IPS-15b (cell line): ENCODE data around the gene LKAAEAR1.

ENCODE experiments used
- H3K27me3 ChIP-seq: one replicate; pipeline ENCODE4 v1.6.1; 2013; ENCODE audit warnings: low read length; ENCODE audit not compliant: control insufficient read depth, insufficient read depth
- H3K36me3 ChIP-seq: one replicate; pipeline ENCODE4 v1.6.1; 2013; ENCODE audit warnings: low read length; ENCODE audit not compliant: control insufficient read depth, insufficient read depth
- H3K4me1 ChIP-seq: one replicate; pipeline ENCODE4 v1.6.1; 2013; ENCODE audit warnings: mild to moderate bottlenecking, low read length; ENCODE audit not compliant: control insufficient read depth, insufficient read depth
- H3K4me3 ChIP-seq: one replicate; pipeline ENCODE4 v1.5.1; 2013; ENCODE audit warnings: low read depth, low read length
- H3K9ac ChIP-seq: one replicate; pipeline ENCODE4 v1.6.1; 2013; ENCODE audit warnings: low read depth, mild to moderate bottlenecking, low read length
- H3K9me3 ChIP-seq: one replicate; pipeline ENCODE4 v1.6.1; 2013; ENCODE audit warnings: mild to moderate bottlenecking, low read length; ENCODE audit not compliant: control insufficient read depth, insufficient read depth

LKAAEAR1 gene

GRCh38 chr20:64100946-64101688, 16.9 kb upstream of the LKAAEAR1 start:
- H3K27me3 ChIP-seq: peaks cover 10% of the 10 kb centered on the region
- no peaks in the 10 kb centered on the region for H3K36me3 ChIP-seq
- H3K9me3 ChIP-seq: no peaks in the 10 kb centered on the region
- no peaks in the 10 kb centered on the region for H3K4me1 ChIP-seq
- H3K4me3 ChIP-seq: no peak overlapping the region
- no peak overlapping the region for H3K9ac ChIP-seq

GRCh38 chr20:64100566-64100888, 16.3 kb upstream of the LKAAEAR1 start:
- H3K4me1 ChIP-seq: no peaks in the 10 kb centered on the region
- no peak overlapping the region for H3K4me3 ChIP-seq
- peaks cover 10% of the 10 kb centered on the region for H3K27me3 ChIP-seq
- H3K9ac ChIP-seq: no peak overlapping the region
- H3K36me3 ChIP-seq: no peaks in the 10 kb centered on the region
- H3K9me3 ChIP-seq: no peaks in the 10 kb centered on the region

GRCh38 chr20:64099880-64100565, 15.8 kb upstream of the LKAAEAR1 start:
- Histone ChIP-seq H3K9ac (no peak overlapping the region), H3K27me3 (peaks cover 10% of the 10 kb centered on the region), H3K4me1 (no peaks in the 10 kb centered on the region), H3K4me3 (no peak overlapping the region), H3K9me3 (no peaks in the 10 kb centered on the region), H3K36me3 (no peaks in the 10 kb centered on the region)

GRCh38 chr20:64099086-64099786, 15.0 kb upstream of the LKAAEAR1 start:
- Histone ChIP-seq H3K4me1 (no peaks in the 10 kb centered on the region), H3K27me3 (peaks cover 10% of the 10 kb centered on the region), H3K9ac (no peak overlapping the region), H3K4me3 (no peak overlapping the region), H3K9me3 (no peaks in the 10 kb centered on the region), H3K36me3 (no peaks in the 10 kb centered on the region)

- Histone ChIP-seq H3K36me3 (no peaks in the 10 kb centered on the region), H3K27me3 (peaks cover 10% of the 10 kb centered on the region), H3K4me3 (no peak overlapping the region), H3K4me1 (no peaks in the 10 kb centered on the region), H3K9ac (no peak overlapping the region), H3K9me3 (no peaks in the 10 kb centered on the region)
Observed at GRCh38 chr20:64098471-64099013, 14.3 kb upstream of the LKAAEAR1 start.

GRCh38 chr20:64096535-64096934, 12.3 kb upstream of the LKAAEAR1 start:
- Histone ChIP-seq H3K36me3 (no peaks in the 10 kb centered on the region), H3K4me1 (peaks cover 5% of the 10 kb centered on the region), H3K9ac (no peak overlapping the region), H3K27me3 (peaks cover 7% of the 10 kb centered on the region), H3K4me3 (no peak overlapping the region), H3K9me3 (no peaks in the 10 kb centered on the region)

GRCh38 chr20:64095927-64096326, 11.7 kb upstream of the LKAAEAR1 start:
- H3K9ac ChIP-seq: no peak overlapping the region
- H3K27me3 ChIP-seq: peaks cover 6% of the 10 kb centered on the region
- H3K36me3 ChIP-seq: no peaks in the 10 kb centered on the region
- H3K4me1 ChIP-seq: peaks cover 5% of the 10 kb centered on the region
- H3K4me3 ChIP-seq: no peak overlapping the region
- H3K9me3 ChIP-seq: no peaks in the 10 kb centered on the region

GRCh38 chr20:64095455-64095854, 11.3 kb upstream of the LKAAEAR1 start:
- no peak overlapping the region for H3K4me3 ChIP-seq
- no peaks in the 10 kb centered on the region for H3K36me3 ChIP-seq
- H3K9me3 ChIP-seq: no peaks in the 10 kb centered on the region
- H3K27me3 ChIP-seq: peaks cover 3% of the 10 kb centered on the region
- H3K9ac ChIP-seq: no peak overlapping the region
- H3K4me1 ChIP-seq: peaks cover 5% of the 10 kb centered on the region

GRCh38 chr20:64093013-64093503, 8.9 kb upstream of the LKAAEAR1 start:
- H3K27me3 ChIP-seq: peaks cover 3% of the 10 kb centered on the region

GRCh38 chr20:64092258-64093012, 8.2 kb upstream of the LKAAEAR1 start:
- no peaks in the 10 kb centered on the region for H3K36me3 ChIP-seq
- peaks cover 3% of the 10 kb centered on the region for H3K27me3 ChIP-seq
- H3K9ac ChIP-seq: peak overlapping the region; percentile 1
- H3K9me3 ChIP-seq: no peaks in the 10 kb centered on the region
- peaks cover 5% of the 10 kb centered on the region for H3K4me1 ChIP-seq
- H3K4me3 ChIP-seq: no peak overlapping the region

More at GRCh38 chr20:64093013-64093503, 8.9 kb upstream of the LKAAEAR1 start:
- H3K4me3 ChIP-seq: no peak overlapping the region
- H3K9ac ChIP-seq: no peak overlapping the region
- no peaks in the 10 kb centered on the region for H3K36me3 ChIP-seq
- no peaks in the 10 kb centered on the region for H3K9me3 ChIP-seq
- H3K4me1 ChIP-seq: peaks cover 5% of the 10 kb centered on the region

- H3K9ac ChIP-seq: peak overlapping the region; percentile 1
- no peak overlapping the region for H3K4me3 ChIP-seq
- H3K36me3 ChIP-seq: no peaks in the 10 kb centered on the region
- peaks cover 3% of the 10 kb centered on the region for H3K27me3 ChIP-seq
- H3K9me3 ChIP-seq: no peaks in the 10 kb centered on the region
- H3K4me1 ChIP-seq: peaks cover 5% of the 10 kb centered on the region
Observed at GRCh38 chr20:64091770-64092169, 7.6 kb upstream of the LKAAEAR1 start.
